HS-5 (cell line): ENCODE measurements around the gene SLC45A3.
A peak's percentile ranks its signal among the peaks of the same experiment; 100 is the strongest.
"Not testable (repeated sequence)": the region's sequence is repeated elsewhere in the genome, so short reads cannot be mapped to it uniquely, and the experiment has no call there.

Experiments used
- DNase-seq: peaks from one replicate; pipeline ENCODE4 v3.0.0-alpha.2; 2012; ENCODE audit warnings: low read depth

Gene SLC45A3

DNA sequence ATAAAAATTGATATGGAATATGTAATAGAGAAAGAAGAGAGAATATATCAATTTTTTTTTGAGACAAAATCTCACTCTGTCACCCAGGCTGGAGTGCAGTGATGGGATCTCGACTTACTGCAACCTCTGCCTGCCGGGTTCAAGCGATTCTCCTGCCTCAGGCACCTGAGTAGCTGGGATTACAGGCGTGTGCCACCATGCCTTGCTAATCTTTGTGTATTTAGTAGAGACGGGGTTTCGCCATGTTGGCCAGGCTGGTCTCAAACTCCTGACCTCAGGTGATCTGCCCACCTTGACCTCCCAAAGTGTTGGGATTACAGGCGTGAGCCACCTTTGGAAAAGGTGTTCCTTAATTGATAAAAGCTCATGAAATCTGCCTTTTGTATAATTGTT is 44.2 kb downstream of the SLC45A3 start:
- not testable (repeated sequence) for DNase-seq

DNA sequence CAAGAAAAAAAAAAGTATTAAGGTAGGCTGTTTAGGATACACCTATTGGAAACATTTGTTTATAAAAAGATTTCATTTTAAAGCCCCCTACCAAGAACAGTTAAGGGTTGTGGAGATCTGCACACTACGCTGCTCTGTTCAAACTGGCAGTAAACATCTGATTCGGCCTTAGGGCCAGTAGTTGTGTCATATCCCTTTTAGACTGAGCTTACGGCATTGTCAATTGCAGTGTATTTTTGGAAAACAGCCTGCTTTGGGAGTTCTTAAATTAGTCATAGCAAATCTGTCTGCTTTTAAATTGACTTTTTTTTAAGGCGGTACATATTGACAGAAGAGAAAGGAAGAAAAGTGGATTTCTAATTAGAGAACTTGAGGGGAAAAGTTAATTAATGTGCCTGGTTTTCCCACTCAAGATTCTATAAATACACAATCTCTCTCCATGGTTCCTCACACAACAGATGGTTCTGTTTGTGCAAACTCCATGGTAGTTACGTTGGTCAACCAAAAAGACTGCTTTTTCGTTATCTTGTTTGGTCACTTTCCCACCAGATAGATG is 46.8 kb downstream of the SLC45A3 start:
- DNase-seq, result no peak

DNA sequence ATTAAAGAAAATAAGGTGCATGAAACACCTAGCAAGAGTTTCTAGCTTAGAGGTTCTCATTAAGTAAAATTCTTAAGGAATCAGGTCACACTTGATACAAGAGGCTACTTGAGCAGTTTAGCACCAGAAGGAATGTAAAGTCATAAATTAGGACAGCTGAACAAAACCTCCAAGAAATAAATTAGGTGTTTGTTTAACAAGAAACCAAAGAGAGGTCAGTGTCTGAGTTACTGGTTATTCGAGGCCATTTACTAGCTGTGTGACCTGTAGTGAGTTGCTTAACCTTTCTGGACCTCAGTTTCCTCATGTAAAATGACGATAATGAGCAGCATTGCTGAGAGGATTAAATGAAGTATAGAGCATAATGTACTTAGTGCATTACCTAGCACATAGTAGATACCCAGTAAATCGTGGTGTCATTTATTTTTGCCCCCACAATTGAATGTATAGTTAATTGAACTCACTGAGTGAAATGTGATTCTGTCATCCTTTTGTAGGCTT is 47.6 kb downstream of the SLC45A3 start:
- no peak for DNase-seq

DNA sequence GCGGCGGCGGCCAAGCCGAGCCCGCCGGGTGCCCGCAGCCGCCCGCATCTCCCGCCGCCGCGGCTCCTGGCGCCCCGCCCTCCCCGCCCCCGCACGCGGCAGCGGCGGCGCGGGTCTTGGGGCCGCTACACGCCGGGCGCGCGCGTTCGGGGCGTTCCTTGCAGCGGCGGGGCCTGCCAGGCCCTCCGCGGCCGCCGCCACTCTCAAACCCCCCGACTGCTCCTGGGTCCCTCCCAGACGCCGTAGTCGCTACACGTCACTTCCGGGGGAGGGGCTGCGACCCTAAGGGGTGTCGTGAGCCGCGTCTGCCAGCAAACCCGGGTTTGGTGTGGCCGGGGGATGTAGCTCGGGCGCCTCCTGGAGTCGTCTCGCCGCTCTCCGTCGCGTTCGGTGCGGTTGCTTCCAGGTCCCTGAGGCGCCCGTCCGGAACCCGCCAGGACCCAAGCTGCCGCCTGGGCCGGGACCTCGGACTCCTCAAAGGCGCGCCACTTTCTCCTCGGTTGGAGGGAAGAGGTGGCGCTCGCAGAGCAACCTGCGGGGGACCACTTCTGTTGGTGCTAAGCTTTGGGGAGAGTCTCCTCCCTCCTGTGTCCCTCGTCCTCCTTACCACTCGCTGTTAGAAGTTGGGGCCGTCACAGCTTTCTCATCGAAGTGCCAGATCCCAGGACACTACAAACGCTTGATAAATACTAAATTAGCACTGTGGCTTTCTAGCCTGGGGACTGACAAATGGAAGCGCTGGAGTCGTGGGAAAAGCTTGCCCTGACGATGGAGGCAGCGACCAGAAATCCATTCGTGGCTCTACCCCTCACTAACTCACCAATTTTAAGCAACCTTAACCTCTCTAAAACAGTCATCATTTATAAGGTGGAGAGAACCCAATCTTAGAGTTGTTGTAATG is 48.3 kb downstream of the SLC45A3 start, which contains the start of gene ELK4:
ELK4 (minus strand) TSS at position 244 of the 901 bp plus-strand sequence. CDS start 8,129 bp downstream, outside the sequence.
- peak; percentile 89 for DNase-seq

DNA sequence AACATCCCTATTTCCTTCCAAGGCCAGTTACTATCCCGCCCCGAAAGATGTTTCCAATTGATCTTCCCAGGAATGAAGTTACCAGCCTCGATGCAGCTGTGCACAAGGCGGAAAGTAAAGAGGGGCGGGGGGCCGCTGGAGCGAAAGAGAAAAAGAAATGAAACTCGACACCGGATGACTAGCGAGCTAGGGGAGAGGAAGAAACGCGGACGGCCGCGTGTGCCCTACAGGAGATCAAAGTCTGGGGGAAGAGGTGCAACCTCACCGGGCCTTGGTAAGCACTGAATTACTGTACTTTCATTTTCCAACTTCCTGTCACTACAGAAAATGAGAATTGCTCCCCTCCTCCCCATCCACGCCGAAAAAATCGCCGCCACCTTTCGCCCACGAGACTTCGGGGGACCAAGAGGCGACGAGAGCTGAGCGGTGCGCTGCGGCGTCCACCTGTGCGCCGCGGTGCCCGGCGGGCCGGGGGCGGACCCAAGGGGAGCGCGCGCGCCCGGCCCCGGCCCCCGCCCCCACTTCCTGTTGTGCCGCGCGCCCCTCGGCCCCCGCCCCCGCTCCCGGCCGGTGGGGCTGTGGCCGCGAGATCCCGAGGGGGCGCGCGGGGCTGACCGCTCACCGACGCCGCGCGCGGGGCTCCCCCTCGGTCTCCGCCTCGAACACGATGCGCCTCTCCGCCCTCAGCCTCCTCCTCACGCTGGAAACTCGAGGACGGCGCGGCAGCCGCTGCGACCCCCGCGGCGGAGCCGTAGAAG is 49.1 kb downstream of the SLC45A3 start:
- peak; percentile 31 for DNase-seq

DNA sequence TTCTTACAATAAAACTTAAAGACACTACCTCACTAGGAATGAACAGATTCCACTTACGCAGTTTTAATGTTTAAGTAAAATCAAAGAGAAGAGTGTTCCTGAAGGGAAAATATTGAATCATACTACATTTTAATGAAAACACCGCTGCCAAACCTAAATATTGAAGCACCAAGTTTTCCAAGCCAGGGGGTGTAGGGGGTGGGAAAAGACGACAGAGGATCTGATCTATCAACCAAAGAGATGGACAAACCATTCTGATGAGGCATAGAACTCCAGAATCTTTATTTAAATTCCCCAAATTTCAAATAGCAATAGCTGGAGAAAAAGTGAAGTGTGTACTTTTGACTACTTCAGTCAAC is 49.7 kb downstream of the SLC45A3 start:
- DNase-seq, result no peak

DNA sequence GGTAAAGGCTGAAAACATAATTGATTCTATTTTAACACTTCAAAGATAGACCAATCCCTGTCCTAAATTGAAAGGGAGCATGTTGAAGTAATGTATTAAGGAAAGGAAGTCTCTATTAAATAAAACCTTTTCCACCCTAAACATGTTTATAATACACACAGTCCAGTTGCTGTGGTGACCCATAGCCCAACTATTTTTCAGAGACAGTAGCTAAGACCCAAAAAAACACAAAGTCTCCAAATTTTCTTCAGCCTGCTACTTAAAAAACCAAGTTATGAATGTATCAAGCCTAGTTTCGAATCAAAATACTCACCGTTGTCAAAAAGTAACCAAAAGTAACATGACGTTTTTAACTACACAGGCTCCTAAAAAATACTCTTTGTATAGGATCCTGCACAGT is 50.1 kb downstream of the SLC45A3 start:
- no peak for DNase-seq

DNA sequence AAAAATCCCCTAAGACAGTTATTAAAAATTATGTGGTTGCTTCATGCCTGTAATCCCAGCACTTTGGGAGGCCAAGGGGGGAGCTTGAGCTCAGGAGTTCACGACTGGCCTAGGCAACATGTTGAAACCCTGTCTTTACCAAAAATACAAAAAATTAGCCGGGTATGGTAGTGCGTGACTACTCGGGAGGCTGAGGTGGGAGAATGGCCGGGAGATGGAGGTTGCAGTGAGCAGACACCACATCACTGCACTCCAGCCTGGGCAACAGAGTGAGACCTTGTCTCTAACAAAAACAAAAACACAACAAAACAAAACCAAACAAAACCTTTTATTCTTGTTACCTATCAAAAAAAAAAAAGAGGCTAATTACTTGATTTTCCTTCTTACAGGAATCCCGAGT is 50.6 kb downstream of the SLC45A3 start:
- DNase-seq, result no peak

DNA sequence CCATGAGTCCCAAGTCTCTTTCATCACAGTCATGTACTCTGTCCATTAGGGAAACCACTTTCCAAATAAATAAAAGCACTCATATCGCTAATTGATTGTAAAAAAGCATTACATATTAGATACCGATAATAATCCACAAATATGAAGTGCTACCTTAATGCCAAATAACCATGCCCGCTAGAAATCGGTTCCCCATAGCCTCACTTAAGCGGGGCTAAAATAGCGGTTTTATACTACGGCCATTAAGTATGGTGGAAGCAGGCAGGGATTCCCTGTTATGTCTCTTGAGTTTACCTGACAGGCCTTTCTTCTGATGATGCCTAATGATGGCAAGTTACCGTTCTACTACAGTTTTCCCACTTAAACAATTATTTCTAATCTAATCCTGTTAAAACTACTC is 52.4 kb downstream of the SLC45A3 start:
- DNase-seq, result no peak

DNA sequence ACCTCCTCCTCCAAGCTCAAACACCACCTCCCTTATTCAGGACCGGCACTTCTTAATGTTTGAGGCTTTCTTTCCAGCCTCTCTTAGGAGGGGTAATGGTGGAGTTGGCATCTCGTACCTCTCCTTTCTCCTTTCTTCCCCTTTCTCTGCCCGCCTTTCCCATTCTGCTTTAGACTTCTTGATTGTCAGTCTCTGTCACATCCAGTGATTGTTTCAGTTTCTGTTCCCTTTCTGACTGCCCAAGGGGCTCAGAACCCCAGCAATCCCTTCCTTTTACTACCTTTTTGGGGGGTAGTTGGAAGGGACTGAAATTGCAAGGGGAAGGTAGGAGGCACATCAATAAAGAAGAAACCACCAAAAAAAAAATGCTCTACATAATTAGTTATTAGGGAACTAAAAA is 54.1 kb downstream of the SLC45A3 start:
- no peak for DNase-seq

DNA sequence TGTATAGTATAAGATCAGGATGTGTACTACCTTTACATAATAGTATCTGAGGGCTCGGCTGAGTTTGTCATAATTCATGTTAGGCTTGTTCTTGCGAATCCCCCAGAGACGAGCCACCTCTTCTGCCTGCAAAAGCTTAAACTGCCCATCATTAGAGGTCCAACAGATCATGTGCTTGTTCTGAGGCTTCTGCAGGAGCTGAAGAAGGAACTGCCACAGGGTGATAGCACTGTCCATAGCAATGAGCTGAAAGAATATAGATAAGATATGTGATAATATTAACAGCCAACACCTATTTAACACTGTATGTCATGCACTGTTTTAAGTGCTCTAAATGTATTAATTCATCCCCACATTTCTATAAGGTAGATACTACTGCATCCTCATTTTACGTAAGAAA is 56.7 kb downstream of the SLC45A3 start:
- no peak for DNase-seq

DNA sequence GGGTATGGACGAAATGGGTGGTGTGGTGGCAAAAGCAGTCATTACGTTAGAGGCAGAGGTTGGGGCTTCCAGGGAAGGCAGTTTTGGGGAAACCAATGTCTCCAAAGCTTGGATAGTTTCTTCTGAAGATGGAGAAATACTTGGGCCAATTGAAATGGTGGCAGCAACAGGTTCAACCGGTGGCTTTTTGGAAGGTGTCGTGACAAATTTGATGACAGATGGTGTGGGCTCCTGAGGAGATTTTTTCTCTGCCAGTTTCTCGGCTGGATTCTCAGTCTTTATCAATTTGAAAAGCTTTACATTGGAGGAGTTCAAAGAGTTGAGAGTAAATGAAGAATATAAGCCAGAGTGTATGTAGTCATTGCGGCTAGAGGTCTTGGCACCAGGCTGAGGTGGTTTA is 60.0 kb downstream of the SLC45A3 start:
- DNase-seq, result no peak

DNA sequence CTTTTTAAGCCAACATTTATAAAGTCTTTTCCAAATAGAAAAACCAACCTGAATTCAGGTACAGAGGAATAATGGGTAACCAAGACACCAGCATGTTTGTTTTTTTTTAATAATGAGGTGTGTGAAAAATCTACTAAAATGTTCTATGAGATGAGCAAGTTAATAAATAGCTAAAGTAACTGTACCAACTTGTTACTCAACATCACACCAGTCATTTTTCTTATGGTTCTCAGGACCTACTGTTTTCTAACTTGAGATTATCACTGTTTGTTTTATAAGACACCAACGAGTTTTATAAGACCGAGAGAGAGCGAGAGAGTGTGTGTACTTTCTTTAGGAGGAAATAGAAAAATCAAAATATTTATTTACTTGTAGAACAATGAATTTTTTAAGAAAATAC is 60.9 kb downstream of the SLC45A3 start:
- DNase-seq, result no peak

DNA sequence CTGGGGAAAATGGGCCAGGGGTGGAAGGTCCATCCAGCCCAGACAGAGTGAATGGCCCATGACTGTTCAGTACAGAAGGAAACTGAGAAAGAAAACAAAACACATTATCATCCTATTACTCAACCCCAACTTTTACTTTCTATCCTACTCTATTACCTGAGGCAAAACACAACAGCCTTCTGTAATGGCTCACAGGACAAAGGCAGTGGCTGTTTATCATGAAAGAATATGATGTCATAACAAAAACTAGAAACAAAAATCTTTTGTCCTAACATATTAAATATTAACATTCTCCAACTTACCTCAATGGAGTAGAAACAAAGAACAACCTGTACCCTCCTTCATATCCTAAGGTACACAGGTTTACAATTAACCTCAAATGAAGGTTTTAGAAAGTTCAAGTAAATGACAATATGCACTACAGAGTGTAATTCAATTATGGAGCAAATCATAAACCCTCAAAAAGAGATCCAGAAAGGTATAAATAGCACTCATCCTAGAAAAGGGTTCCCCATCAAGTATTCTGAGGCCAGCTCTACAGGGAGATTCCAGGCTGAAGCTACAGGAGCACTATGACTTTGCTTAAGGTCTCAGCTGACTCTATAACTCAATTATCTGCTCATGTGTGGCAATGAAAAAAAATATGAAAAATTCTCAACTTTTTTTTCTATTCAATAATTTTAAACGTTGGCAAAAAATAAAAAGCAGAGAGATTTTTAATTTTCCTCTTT is 63.6 kb downstream of the SLC45A3 start:
- DNase-seq, result no peak

DNA sequence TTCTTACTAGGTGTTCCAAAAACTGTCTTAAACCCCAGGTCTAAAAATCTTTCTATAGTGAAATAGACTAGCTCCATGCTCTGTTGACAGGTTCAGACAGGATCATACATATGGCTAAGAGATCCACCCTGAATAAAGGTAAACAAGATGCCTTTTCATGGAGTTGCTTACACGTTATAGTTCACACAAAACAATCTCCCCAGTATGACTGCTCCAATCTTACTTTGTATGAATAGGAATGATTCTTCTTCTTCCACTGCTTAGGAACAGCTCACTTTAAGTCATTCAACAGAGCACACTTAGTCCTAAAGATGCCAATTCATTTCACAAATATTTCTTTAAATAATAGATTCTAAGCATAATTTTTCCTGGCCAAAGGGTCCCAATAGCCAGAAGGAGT is 64.5 kb downstream of the SLC45A3 start:
- no peak for DNase-seq

DNA sequence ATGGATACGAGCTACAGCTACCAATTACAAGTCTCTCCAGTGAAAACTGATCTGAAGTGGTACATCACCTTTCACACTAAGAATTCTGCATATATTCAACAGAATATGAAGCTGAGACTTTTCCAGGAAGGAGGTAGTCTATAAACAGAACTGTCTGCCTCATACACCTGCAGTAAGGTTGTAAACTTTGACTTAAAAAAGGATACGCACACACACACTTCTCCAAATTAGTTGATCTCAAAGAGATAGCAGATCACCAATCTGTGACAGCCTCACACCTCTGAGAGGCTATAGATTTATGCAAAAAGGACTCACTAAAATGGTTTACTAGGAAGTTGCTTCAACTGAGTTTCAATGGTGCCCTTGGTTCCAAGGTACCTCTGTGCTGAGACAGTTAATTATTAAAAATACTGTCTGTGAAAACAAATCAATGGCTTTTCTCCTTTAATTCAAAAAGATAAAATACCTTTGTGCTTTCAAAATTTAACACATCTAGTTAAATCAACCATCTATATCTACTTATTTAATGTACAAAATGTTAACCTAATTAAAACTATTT is 66.4 kb downstream of the SLC45A3 start:
- no peak for DNase-seq

DNA sequence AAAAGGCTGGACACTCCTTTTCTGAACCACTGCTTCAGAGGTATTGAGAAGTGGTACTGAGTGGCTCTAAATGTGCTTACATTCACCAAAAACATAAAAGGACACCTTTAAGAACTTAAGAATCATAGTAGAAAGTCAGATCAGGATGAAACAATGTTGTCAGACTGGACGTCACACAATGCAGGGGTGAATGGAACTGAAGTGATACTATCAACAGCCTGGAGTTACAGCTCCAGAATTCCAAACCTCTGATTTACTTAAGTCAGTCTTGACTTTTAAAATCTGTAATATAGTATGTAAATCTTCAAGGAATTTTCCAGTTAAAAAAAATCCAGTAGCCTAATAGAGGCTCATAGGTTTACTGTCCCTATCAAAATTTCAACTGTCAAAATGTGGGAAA is 67.8 kb downstream of the SLC45A3 start:
- no peak for DNase-seq

DNA sequence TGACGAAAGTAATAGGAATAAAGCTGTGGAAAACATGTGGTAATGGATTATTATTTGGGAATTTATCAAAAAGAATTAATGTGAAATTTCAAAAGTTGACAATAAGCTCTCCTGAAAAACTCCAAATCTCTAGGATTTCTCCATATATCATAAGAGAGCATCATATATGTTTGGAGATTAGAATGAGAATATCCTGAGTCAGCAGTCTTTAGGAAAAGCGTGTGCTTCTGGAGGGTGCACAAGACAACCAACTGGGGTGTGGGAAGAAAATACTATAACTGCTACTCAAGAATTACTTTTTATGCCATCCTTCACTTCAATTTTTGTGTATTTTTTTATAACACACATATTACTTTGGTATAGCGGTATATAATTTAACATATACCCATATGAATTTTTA is 68.2 kb downstream of the SLC45A3 start:
- no peak for DNase-seq

DNA sequence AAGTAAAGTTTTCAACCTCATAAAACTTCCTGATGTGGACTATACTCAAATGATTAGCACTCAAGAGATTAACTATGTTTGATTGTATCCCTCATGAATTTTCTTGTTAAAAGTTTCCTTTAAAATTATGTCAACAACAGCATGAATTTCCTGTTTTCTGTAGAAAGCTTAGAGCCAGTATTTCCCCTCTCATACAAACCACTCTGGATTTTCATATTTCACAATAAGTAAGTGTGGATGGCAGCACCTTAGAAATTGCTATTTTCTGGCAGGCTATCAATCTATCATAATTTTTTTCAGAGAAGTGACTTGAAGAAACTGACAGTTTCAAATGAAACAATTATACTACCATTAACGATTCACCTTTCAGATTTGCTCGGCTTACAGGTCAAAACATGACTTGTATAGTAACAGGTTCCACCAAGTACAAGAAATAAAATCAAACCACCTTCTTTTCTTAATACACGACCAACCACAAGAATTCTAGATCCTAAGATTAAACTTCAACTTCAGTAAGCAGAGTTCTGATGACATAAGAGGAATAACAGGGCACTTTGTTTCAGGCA is 69.3 kb downstream of the SLC45A3 start:
- no peak for DNase-seq

DNA sequence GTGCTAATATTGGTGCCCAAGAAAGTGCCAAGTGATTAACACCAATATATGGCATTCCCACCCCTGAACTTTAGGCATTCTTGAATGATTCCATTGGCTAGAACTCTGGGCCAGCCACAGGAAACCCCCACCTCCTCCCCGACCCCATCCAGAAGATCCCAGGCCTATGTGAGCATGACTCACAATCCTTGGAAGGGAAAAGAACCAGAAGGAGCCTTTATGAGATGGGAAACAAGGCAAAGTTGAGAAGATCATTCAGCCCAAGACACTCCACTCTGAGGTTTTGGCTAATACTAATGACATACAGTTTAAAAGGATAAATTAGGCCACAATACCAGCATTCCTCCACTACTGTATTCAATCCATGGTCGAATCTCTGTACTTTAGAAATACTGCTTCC is 70.3 kb downstream of the SLC45A3 start:
- DNase-seq, result no peak
